HG02798 (cell line): ENCODE results near the gene DPY30.
"Not testable (repeated sequence)": the region's sequence is repeated elsewhere in the genome, so short reads cannot be mapped to it uniquely, and the experiment has no call there.

Source experiments
- ATAC-seq: cut with Tn5 transposase; IDR thresholded peaks from one replicate; pipeline ENCODE4 v1.9.1; 2021; ENCODE audit warnings: mild to moderate bottlenecking; ENCODE audit not compliant: unreplicated experiment, poor library complexity

DPY30 gene

DNA sequence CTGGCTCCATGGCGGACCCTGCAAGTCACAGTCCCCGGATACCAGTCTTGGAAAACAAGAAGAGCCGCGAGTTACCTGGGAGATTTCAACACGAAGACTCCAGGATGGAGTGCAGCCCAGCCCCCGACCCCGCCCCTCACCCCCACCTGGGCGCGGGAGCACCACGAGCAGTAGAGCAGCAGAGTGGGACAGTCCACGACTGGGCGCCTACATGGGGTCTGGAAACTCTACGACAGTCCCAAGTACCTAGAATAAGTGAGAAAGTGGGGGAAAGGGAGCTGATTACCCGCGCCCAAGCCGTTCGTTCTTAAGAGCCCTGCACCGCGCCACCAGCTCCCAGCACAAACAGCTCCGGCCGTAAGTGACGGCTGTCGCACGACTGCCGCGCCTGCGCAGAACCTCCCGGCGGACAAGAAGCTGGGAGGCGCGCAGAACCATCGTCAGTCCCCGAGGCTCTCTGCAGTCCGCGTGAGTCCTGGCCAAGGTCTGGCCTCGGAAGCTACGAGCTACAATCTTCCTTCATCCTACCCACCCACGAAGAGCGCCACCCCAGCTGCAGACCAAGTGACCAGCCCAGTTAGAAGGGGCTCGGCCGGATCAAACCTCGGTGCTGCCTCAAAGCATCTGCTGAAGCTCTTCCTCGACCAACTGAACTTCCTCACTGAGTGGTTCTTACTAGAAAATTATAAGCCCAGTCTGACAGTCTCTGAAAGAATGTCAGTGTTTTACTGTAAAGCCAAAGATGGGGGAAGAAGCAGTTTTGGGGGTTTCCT lies at the start of gene DPY30:
TSS of gene DPY30 (minus strand) at position 359 of the 773 bp plus-strand sequence. CDS start at position 10, 349 bp downstream.
- peak; percentile 92 for ATAC-seq

GRCh38 chr2:32074134-32074506 lies 34.5 kb upstream of the DPY30 start:
- ATAC-seq: no peak

DNA sequence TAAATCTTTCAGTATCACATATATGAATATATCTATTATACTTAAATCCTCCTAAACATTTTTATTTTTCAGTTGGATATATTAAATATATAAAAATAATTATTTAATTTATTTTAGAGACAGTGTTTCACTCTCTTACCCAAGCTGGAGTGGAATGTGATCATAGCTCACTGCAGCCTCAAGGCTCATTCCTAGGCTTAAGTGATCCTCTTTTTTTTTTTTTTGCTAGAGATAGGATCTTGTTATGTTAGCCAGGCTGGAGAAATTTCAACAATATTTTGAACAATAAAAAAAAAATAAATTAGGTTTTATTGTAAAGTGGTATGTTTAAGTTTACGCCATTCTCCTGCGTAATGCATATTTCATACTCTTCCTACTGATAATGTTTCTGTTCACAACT lies 27.9 kb upstream of the DPY30 start:
- no peak for ATAC-seq

DNA sequence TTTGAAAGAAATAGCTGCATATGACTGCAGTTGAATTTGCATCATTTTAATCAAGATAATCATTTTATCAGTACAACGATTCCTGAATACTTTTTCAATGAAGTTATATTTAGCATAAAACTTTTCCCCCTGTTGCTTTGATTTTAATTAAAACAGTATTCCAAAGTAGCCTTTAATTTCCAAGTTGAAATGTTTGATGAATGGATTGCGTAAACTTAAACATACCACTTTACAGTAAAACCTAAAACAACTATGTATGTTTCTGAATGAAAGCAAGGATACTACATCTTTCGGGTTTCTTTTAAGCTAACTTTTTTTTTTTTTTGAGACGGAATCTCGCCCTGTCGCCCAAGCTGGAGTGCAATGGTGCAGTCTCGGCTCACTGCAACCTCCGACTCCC lies 25.1 kb upstream of the DPY30 start:
- no peak for ATAC-seq

GRCh38 chr2:32064021-32064601 lies 24.5 kb upstream of the DPY30 start:
- peak; percentile 12 for ATAC-seq

DNA sequence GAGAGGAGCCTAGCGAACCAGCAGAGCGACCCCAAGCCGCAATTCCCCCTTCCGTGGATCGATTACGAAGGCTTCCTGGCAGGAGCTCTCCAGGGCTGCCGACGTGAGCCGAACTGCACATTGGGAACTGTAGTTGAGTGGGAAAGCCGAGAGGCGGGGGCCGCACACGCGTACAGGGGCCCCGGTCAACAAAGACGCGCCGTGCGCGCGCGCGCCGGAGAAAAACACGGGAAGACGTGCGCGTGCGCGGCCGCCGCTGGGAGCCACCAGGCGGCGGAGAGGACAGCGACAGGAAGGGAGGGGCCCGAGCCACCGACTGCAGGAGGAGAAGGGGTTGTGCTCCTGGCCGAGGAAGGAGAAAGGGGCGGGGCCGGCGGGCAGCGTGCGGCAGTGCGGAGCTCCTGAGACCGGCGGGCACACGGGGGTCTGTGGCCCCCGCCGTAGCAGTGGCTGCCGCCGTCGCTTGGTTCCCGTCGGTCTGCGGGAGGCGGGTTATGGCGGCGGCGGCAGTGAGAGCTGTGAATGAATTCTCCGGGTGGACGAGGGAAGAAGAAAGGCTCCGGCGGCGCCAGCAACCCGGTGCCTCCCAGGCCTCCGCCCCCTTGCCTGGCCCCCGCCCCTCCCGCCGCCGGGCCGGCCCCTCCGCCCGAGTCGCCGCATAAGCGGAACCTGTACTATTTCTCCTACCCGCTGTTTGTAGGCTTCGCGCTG lies 23.9 kb upstream of the DPY30 start, which contains the start of gene SPAST:
TSS of gene SPAST (plus strand) at position 247 of the 711 bp plus-strand sequence. CDS start at position 523, 276 bp downstream.
- peak; percentile 97 for ATAC-seq

- no peak for ATAC-seq
Measured at GRCh38 chr2:32061973-32062861, 22.6 kb upstream of the DPY30 start.

GRCh38 chr2:32061430-32061829 lies 21.8 kb upstream of the DPY30 start:
- no peak for ATAC-seq

GRCh38 chr2:32060266-32060665 lies 20.7 kb upstream of the DPY30 start:
- no peak for ATAC-seq

GRCh38 chr2:32058130-32058529 lies 18.5 kb upstream of the DPY30 start:
- no peak for ATAC-seq

DNA sequence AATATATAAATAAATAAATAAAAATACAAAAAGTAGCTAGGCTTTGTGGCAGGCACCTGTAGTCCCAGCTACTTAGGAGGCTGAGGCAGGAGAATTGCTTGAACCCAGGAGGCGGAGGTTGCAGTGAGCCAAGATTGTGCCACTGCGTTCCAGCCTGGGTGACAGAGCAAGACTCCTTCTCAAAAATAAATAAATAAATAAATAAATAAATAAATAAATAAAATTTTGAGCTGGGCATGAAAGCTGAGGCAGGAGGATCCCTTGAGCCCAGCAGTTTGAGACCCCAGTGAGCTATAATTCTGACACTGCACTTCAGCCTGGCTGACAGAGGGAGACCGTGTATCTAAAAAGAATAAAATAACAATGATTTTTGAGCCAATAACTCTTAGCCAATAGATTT lies 15.0 kb upstream of the DPY30 start:
- ATAC-seq: not testable (repeated sequence)

DNA sequence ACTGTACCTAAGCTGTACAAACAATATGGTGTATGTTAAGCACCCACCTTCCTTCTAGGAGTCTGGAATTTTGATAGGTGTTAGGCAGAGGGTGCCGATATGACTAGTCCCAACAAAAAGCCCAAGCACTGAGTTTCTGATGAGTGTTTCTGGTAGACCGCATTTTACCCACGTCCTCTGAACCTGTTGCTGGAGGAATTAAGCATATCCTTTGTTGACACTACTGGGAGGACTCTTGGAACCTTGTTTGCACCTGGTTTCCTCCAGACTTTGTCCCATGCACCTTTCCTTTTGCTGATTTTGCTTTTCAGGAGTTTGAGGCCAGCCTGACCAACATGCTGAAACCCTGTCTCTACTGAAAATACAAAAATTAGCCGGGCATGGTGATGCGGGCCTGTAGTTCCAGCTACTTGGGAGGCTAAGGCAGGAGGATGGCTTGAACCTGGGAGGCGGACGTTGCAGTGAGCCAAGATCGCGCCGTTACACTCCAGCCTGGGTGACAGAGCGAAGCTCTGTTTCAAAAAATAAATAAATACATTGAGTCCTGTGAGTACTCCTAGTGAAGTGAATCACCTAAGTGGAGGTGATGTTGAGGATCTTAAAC lies 12.3 kb upstream of the DPY30 start:
- no peak for ATAC-seq

GRCh38 chr2:32043561-32043960 lies 4.0 kb upstream of the DPY30 start:
- no peak for ATAC-seq

GRCh38 chr2:32034198-32034887 lies 5.3 kb downstream of the DPY30 start:
- not testable (repeated sequence) for ATAC-seq

DNA sequence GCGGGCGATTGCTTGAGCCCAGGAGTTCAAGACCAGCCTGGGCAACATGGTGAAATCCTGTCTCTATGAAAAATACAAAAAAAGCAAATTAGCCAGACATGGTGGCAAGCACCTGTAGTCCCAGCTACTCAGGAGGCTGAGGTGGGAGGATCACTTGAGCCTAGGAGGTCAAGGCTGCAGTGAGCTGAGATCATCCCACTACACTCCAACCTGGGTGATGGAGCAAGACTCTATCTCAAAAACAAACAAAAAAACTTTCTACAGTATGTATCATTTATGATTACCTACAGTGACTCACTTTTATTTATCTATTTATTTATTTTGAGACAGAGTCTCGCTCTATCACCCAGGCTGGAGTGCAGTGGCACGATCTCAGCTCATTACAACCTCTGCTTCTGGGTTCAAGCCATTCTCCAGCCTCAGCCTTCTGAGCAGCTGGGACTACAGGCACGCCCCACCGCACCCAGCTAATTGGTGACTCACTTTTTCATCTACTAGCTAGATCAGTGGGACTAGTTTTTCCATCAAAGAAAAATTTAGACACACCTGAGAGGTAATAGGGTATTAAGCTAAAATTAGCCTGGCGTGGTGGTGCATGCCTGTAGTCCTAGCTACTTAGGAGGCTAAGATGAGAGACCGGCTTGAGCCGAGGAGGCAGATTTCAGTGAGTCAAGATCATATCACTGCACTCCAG lies 20.7 kb downstream of the DPY30 start:
- not testable (repeated sequence) for ATAC-seq

DNA sequence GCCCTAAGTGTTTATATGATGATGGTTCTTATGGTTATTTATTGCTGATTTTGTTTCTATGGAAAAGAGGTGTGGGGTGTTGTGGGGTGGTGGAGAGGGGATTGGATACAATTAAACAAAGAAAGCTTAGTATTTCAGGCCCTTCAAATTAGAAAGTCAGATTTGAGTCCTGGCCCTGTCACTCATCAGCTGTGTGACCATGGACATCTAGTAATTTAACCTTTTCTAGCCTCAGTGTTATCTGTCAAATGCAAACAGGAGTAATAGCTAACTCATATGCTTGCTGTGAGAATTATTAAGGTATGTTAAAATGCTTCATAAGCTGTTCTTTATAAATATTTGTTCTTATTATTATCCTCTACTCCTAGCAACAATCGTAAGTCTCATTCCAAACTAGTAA lies 26.7 kb downstream of the DPY30 start:
- ATAC-seq: no peak

DNA sequence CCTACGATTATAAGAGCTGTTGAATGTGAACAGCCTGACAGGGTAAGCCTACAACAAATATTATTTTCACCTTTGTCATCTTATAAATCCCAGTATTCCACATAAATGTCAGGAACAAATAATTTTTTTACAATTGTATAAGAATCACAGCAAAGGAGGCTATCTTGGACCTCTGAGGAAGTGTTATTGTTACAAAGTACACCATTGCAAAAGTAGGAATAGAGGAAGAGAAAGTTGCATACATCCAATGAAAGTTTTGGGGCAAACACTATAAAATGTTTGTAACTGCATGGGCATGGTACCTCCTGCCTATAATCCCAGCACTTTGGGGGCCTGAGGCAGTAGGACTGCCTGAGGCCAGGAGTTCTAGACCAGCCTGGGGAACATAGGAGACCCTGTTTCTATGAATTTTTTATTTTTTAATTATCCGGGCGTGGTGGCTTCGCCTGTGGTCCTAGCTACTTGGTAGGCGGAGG lies 28.1 kb downstream of the DPY30 start:
- no peak for ATAC-seq

DNA sequence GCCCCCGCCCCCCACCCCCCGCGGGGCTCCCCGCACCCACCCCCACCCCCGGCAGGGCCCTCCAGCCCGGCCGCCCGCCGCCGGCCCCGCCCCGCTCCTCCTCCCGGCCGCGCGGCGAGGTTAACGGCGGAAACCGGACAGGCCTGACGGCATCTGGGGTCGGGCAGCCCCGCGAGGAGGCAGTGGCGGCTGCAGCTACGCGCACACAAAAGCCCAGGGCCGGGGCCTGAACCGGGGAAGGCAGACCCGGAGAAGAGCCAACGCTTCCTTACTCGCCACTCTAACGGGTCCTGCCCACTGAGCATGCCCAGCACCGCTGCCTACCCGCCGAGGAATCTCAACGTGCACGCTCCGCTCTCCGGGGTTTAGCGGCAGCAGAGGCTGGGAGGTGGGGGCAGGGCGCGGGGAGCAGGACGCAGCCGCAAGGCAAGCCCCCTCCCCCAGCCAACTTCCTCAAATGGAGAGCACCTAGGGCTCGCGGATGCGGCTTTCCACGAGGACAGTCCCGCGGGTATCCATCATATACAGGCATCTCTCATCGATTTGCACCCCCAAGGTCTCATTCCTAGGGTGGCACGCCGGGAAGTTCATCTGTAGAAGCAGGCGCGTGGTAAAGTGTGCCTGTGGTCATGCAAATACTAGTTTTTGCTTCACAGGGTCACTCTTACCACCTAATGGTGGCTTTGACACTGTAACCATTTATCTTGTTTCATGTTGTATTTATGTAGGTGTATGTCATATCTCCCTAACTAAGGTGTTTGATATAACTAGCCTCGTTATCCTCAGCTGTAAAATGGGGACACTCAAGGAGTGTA lies 28.7 kb downstream of the DPY30 start, which contains the start of gene MEMO1:
TSS of gene MEMO1 (minus strand) at position 339 of the 815 bp plus-strand sequence. CDS start 761 bp downstream, outside the sequence.
- ATAC-seq: peak; percentile 69
